ENCODE results near the gene RRP15. TPM values are rescaled to one million over a fixed set of nuclear protein-coding genes. Genes with fewer than 3 reads are reported as not detected.

RRP15 gene
- polyA plus RNA-seq, 1 experiment = 7.9 TPM

- H3K27me3 ChIP-seq (ENCODE audit: control insufficient read depth, insufficient read depth, low read length) = no peaks in the 10 kb centered on the region
- TF ChIP-seq, protein P1, sequence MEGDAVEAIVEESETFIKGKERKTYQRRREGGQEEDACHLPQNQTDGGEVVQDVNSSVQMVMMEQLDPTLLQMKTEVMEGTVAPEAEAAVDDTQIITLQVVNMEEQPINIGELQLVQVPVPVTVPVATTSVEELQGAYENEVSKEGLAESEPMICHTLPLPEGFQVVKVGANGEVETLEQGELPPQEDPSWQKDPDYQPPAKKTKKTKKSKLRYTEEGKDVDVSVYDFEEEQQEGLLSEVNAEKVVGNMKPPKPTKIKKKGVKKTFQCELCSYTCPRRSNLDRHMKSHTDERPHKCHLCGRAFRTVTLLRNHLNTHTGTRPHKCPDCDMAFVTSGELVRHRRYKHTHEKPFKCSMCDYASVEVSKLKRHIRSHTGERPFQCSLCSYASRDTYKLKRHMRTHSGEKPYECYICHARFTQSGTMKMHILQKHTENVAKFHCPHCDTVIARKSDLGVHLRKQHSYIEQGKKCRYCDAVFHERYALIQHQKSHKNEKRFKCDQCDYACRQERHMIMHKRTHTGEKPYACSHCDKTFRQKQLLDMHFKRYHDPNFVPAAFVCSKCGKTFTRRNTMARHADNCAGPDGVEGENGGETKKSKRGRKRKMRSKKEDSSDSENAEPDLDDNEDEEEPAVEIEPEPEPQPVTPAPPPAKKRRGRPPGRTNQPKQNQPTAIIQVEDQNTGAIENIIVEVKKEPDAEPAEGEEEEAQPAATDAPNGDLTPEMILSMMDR (IDR thresholded peaks at IDR 0.05; ENCODE audit: low read depth, low read length) = no peak
- ChIA-PET POLR2A (no interaction called here), CTCF (interaction anchor here (0.7 to 1.5 kb wide), 5 partner anchors 10 to 1036 kb away, joined by 3 to 4 read pairs (median 3); no protein-coding TSS in a partner anchor)
- no peak for DNase-seq (ENCODE audit: low read depth, low spot score)
- no peaks in the 10 kb centered on the region for H3K9me3 ChIP-seq (ENCODE audit: control insufficient read depth, insufficient read depth, low read length)
- H3K4me3 ChIP-seq (ENCODE audit: low read depth, low read length) = peak overlapping the region; percentile 44
- H3K27ac ChIP-seq (ENCODE audit: low read depth, low read length) = no peak overlapping the region
These were observed 64.4 kb downstream of the RRP15 start for GRCh38 chr1:218349348-218350034.

GRCh38 chr1:218350035-218350525 lies 65.0 kb downstream of the RRP15 start:
- no peaks in the 10 kb centered on the region for H3K27me3 ChIP-seq (ENCODE audit: control insufficient read depth, insufficient read depth, low read length)
- H3K9me3 ChIP-seq (ENCODE audit: control insufficient read depth, insufficient read depth, low read length) = no peaks in the 10 kb centered on the region
- DNase-seq (ENCODE audit: low read depth, low spot score) = no peak
- POLR2A ChIA-PET = no interaction called here
- H3K27ac ChIP-seq (ENCODE audit: low read depth, low read length) = no peak overlapping the region
- H3K4me3 ChIP-seq (ENCODE audit: low read depth, low read length) = peak overlapping the region; percentile 26
- TF ChIP-seq, protein P1 (IDR thresholded peaks at IDR 0.05; ENCODE audit: low read depth, low read length) = no peak
- CTCF ChIA-PET = interaction anchor here (1.1 to 1.2 kb wide), 2 partner anchors 11 to 717 kb away, joined by 3 read pairs; no protein-coding TSS in a partner anchor

DNA sequence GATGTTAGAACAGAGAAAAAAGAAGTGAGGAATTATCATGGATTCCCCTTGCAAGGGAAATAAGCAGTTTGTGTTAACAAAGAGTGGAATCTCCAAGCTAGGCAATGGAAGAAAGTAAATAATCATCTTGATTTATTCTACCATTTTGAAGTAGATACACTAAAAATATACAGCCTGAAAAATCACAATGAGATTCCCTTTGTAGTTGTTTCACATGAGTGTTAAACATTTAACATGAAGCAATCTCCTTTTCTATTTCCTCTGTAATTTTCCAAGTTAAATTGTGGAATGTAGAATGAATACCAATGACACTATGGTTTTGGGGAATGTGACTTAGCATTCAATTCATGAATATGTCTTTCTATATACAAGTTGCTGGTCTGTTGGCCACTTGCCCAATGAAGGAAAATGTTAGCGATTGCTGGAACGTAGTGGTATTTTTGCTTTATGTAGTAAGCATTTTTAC lies 65.7 kb downstream of the RRP15 start:
- peak; percentile 64 for DNase-seq (ENCODE audit: low read depth, low spot score)
- Histone ChIP-seq H3K27ac (ENCODE audit: low read depth, low read length) (no peak overlapping the region), H3K27me3 (ENCODE audit: control insufficient read depth, insufficient read depth, low read length) (no peaks in the 10 kb centered on the region), H3K4me3 (ENCODE audit: low read depth, low read length) (peak overlapping the region; percentile 56), H3K9me3 (ENCODE audit: control insufficient read depth, insufficient read depth, low read length) (no peaks in the 10 kb centered on the region)
- CTCF ChIA-PET = interaction anchor here (0.9 kb wide), 1 partner anchor 52 kb away, joined by 3 read pairs; no protein-coding TSS in a partner anchor
- TF ChIP-seq, protein P1 (IDR thresholded peaks at IDR 0.05; ENCODE audit: low read depth, low read length) = no peak
- POLR2A ChIA-PET = no interaction called here

- Histone ChIP-seq H3K27me3 (ENCODE audit: control insufficient read depth, insufficient read depth, low read length) (no peaks in the 10 kb centered on the region), H3K9me3 (ENCODE audit: control insufficient read depth, insufficient read depth, low read length) (no peaks in the 10 kb centered on the region), H3K27ac (ENCODE audit: low read depth, low read length) (peak overlapping the region; percentile 87), H3K4me3 (ENCODE audit: low read depth, low read length) (peak overlapping the region; percentile 56)
- POLR2A ChIA-PET = no interaction called here
- TF ChIP-seq, protein P1 (IDR thresholded peaks at IDR 0.05; ENCODE audit: low read depth, low read length) = peak; percentile 73
- CTCF ChIA-PET = interaction anchor here (0.7 to 0.9 kb wide), 2 partner anchors 52 to 1433 kb away, joined by 3 to 4 read pairs; no protein-coding TSS in a partner anchor
- no peak for DNase-seq (ENCODE audit: low read depth, low spot score)
These were observed 66.4 kb downstream of the RRP15 start for GRCh38 chr1:218351391-218352074.
